GM12878 (cell line): Measurements from ENCODE around the gene CACNA1S. TPM values are rescaled to one million over a fixed set of nuclear protein-coding genes. Genes with fewer than 3 reads are reported as not detected.
A peak's percentile ranks its signal among the peaks of the same experiment; 100 is the strongest.

Experiments
- ATAC-seq: fragments of 200-7000 bp; cut with Tn5 transposase; 3 replicates; pipeline ENCODE4 v1.9.1; 2020; ENCODE audit warnings: mild to moderate bottlenecking, moderate library complexity
- BruUV-seq: library from RNA; stranded (reverse); fragments of 400-500 nt; replicated peaks from 2 replicates; lab custom pipeline; 2021; lab: Mats Ljungman, UMichigan
- CTCF ChIA-PET: fragments of 300-600 bp; sonication (Branson Sonifier 250); formaldehyde crosslinking; extraction: SDS; loops from one replicate; lab custom pipeline; 2021; ENCODE audit warnings: inconsistent platforms; lab: Yijun Ruan, JAX
- POLR2A ChIA-PET: fragments of 350-600 bp; formaldehyde crosslinking; extraction: SDS; loops from one replicate; lab custom pipeline; 2021; ENCODE audit warnings: inconsistent platforms; lab: Charles Lee
- RAD21 ChIA-PET: fragments of 300-600 bp; sonication (Branson Sonifier 250); formaldehyde crosslinking; loops from one replicate; lab custom pipeline; 2023; ENCODE audit warnings: antibody characterized with exemption; ENCODE audit not compliant: unreplicated experiment; lab: Charles Lee
- SMC1A ChIA-PET: fragments of 300-600 bp; sonication (Branson Sonifier 250); formaldehyde crosslinking; loops from one replicate; lab custom pipeline; 2023; ENCODE audit not compliant: unreplicated experiment, uncharacterized antibody; lab: Charles Lee
- DNase-seq: peaks from one replicate; pipeline ENCODE4 v3.0.0-alpha.2; 2011; ENCODE audit warnings: low read depth, low spot score
- FAIRE-seq: peaks from 3 replicates; lab custom pipeline; 2011; peaks lifted over from hg19 to GRCh38; lab: Jason Lieb, UNC
- H2AFZ ChIP-seq: 2 replicates; pipeline ENCODE4 v1.6.0; 2011; ENCODE audit warnings: low read depth, low read length, control low read depth; ENCODE audit not compliant: control insufficient read depth
- H3K27ac ChIP-seq: 2 replicates; pipeline ENCODE4 v1.5.1; 2011; ENCODE audit warnings: control low read depth; ENCODE audit not compliant: control insufficient read depth, insufficient read depth
- H3K27me3 ChIP-seq, 2 experiments: replicated peaks in 1 of 2; 2 replicates each; pipeline versions ENCODE4 v1.6.0 to v1.6.1; 2011; ENCODE audit warnings: low read length in 1 of 2; ENCODE audit not compliant: control insufficient read depth in 2 of 2, insufficient read depth in 2 of 2
- H3K36me3 ChIP-seq, 2 experiments: 2 replicates each; pipeline ENCODE4 v1.5.1; 2011; ENCODE audit warnings: low read length in 1 of 2; ENCODE audit not compliant: control insufficient read depth in 2 of 2, insufficient read depth in 2 of 2
- H3K4me1 ChIP-seq: 2 replicates; pipeline ENCODE4 v1.6.1; 2011; ENCODE audit warnings: mild to moderate bottlenecking, low read length, moderate library complexity, mixed read lengths; ENCODE audit not compliant: control insufficient read depth, insufficient read depth
- H3K4me2 ChIP-seq: 2 replicates; pipeline ENCODE4 v1.6.0; 2011; ENCODE audit warnings: control low read depth; ENCODE audit not compliant: control insufficient read depth, insufficient read depth
- H3K4me3 ChIP-seq: fragments of 200-600 bp; sonication (generic); 2 replicates; pipeline ENCODE4 v1.5.1; 2016
- H3K79me2 ChIP-seq: 2 replicates; pipeline ENCODE4 v1.6.0; 2011; ENCODE audit warnings: low read length; ENCODE audit not compliant: control insufficient read depth, insufficient read depth
- H3K9ac ChIP-seq: 2 replicates; pipeline ENCODE4 v1.8.0; 2011; ENCODE audit warnings: low read length, control low read depth, mixed read lengths; ENCODE audit not compliant: control insufficient read depth, insufficient read depth
- H3K9me3 ChIP-seq: replicated peaks from 3 replicates; pipeline ENCODE4 v1.5.1; 2011; ENCODE audit warnings: mild to moderate bottlenecking, low read length; ENCODE audit not compliant: control insufficient read depth, insufficient read depth
- H4K20me1 ChIP-seq: 2 replicates; pipeline ENCODE4 v1.6.0; 2011; ENCODE audit not compliant: control insufficient read depth, insufficient read depth
- BCL11A ChIP-seq: IDR thresholded peaks from 2 replicates; pipeline ENCODE4 v1.6.1; 2011; ENCODE audit warnings: low read depth, low read length
- E2F4 ChIP-seq: IDR thresholded peaks from 2 replicates; pipeline ENCODE4 v1.6.1; 2012; ENCODE audit warnings: low read depth, low read length, improper control_type of control experiment
- KAT2A ChIP-seq: conservative IDR thresholded peaks from 2 replicates; pipeline ENCODE4 v1.6.1; 2011; ENCODE audit warnings: low read depth, low read length; ENCODE audit not compliant: control insufficient read depth
- KLF5 ChIP-seq: fragments of 450-650 bp; IDR thresholded peaks from 2 replicates; pipeline ENCODE4 v1.6.1; 2014; ENCODE audit warnings: mild to moderate bottlenecking; ENCODE audit not compliant: partially characterized antibody
- NRF1 ChIP-seq: conservative IDR thresholded peaks from 2 replicates; pipeline ENCODE4 v1.6.1; 2011; ENCODE audit warnings: mild to moderate bottlenecking, low read depth, low read length, improper control_type of control experiment
- PBX3 ChIP-seq: IDR thresholded peaks from 2 replicates; pipeline ENCODE4 v1.6.1; 2011; ENCODE audit warnings: mild to moderate bottlenecking, low read depth, low read length, moderate library complexity; ENCODE audit not compliant: insufficient replicate concordance
- SIX5 ChIP-seq: IDR thresholded peaks from 2 replicates; pipeline ENCODE4 v1.6.1; 2011; ENCODE audit warnings: mild to moderate bottlenecking, low read depth, low read length, moderate library complexity; ENCODE audit not compliant: severe bottlenecking
- SMAD5 ChIP-seq: IDR thresholded peaks from 2 replicates; pipeline ENCODE4 v1.6.1; 2016; ENCODE audit warnings: antibody characterized with exemption, low read depth
- SUZ12 ChIP-seq: fragments of 200-600 bp; sonication (generic); IDR thresholded peaks from one replicate; pipeline ENCODE4 v1.6.1; 2018; ENCODE audit warnings: antibody characterized with exemption, mild to moderate bottlenecking; ENCODE audit not compliant: unreplicated experiment
- ZBTB11 ChIP-seq: fragments of 450-650 bp; formaldehyde crosslinking; IDR thresholded peaks from 2 replicates; pipeline ENCODE4 v1.5.0; 2022; ENCODE audit warnings: mild to moderate bottlenecking, missing genetic modification characterization
- ZNF274 ChIP-seq: IDR thresholded peaks from one replicate; pipeline ENCODE4 v1.8.0; 2011; ENCODE audit not compliant: insufficient read length, insufficient read depth
- WGBS: methylation state at CpG from one replicate; pipeline ENCODE4 v1.1.6; 2016; ENCODE audit warnings: low lambda C conversion rate; ENCODE audit not compliant: insufficient replicate concordance, insufficient coverage; ENCODE audit errors: missing lambda C conversion rate; 5-methylcytosine and 5-hydroxymethylcytosine counted together
- in situ Hi-C: fragments of 300-500 bp; cut with MboI; formaldehyde crosslinking; loops from 9 replicates; pipeline ENCODE4 v1.14.3; 2018; ENCODE audit warnings: mixed read lengths
- intact Hi-C: fragments of 100-400 bp; cut with micrococcal nuclease; formaldehyde crosslinking; loops from one replicate; pipeline ENCODE4 v1.14.2; 2022; ENCODE audit not compliant: unreplicated experiment
- polyA plus RNA-seq, 11 experiments: library from polyadenylated mRNA; depleted of rRNA in 4 of 11; unstranded in 6 of 11; stranded (reverse) in 5 of 11; fragments of >200 nt; fragmentation: Nextera tagmentation in 4 of 11; fragmentation: Illumina TruSeq in 1 of 11; extraction: Ambion mirVana in 4 of 11; extraction: Trizol in 1 of 11; gene quantifications; 1 replicate in 1 of 11; 2 replicates in 10 of 11; pipeline versions ENCODE4 v1.2.1 to v1.2.3, GENCODE V29; 2011 to 2016; ENCODE audit warnings: inconsistent platforms in 2 of 11, missing spikeins in 2 of 11, low read depth in 1 of 11
- total RNA-seq, 4 experiments: library from RNA; depleted of rRNA in 3 of 4; stranded (reverse); fragments of >200 nt in 3 of 4; fragmentation: Illumina TruSeq in 1 of 4; extraction: Trizol in 1 of 4; gene quantifications; 2 replicates each; pipeline versions ENCODE4 v1.2.1 to v1.2.3, GENCODE V29; 2013 to 2021

The CACNA1S gene
- total and polyA plus RNA-seq, 10 of the 15 experiments (the other 5 are each of a cell fraction or from before 2014, with no cell fraction given), result under 0.01 to 0.04 (median 0.02) TPM; not detected in 6

GRCh38 chr1:201096041-201096461 lies 16.2 kb downstream of the CACNA1S start:
- no peak overlapping the region for H3K9ac ChIP-seq
- no peaks in the 10 kb centered on the region for H4K20me1 ChIP-seq
- TF ChIP-seq PBX3 (no peak), KLF5 (no peak), SUZ12 (no peak), E2F4 (no peak), BCL11A (no peak), ZNF274 (no peak), SMAD5 (no peak), KAT2A (no peak), SIX5 (no peak), NRF1 (no peak), ZBTB11 (CRISPR knock-in tag) (no peak)
- POLR2A ChIA-PET, result no interaction called here
- no peaks in the 10 kb centered on the region for H3K79me2 ChIP-seq
- no peak overlapping the region for H3K27ac ChIP-seq
- no peaks in the 10 kb centered on the region for H3K36me3 ChIP-seq
- peak; percentile 87 for ATAC-seq
- no peak for DNase-seq
- H3K27me3 ChIP-seq, result peaks cover 2% of the 10 kb centered on the region in 2 experiments; a peak in 3 of 4 replicates
- H3K4me1 ChIP-seq, result no peaks in the 10 kb centered on the region; the same call in 1 of the 2 replicates
- no peak overlapping the region for H2AFZ ChIP-seq
- intact Hi-C loops (no loop called here), in situ Hi-C loops (no loop called here)
- RAD21 ChIA-PET, result interaction anchor here (1.4 kb wide), 1 partner anchor 19 kb away, joined by 3 read pairs; no protein-coding TSS in a partner anchor
- FAIRE-seq, result no peak
- H3K4me3 ChIP-seq, result no peak overlapping the region
- H3K9me3 ChIP-seq, result no peaks in the 10 kb centered on the region
- CTCF ChIA-PET, result interaction anchor here (0.8 to 1.0 kb wide), 2 partner anchors 10 to 23 kb away, joined by 3 read pairs; no protein-coding TSS in a partner anchor
- BruUV-seq, result no TSS peak
- H3K4me2 ChIP-seq, result no peak overlapping the region
- SMC1A ChIA-PET, result no interaction called here
- 16% methylated on average over 5 of the region's 5 CpGs for WGBS
